ENCODE results near the gene MYCT1.

Gene MYCT1

DNA sequence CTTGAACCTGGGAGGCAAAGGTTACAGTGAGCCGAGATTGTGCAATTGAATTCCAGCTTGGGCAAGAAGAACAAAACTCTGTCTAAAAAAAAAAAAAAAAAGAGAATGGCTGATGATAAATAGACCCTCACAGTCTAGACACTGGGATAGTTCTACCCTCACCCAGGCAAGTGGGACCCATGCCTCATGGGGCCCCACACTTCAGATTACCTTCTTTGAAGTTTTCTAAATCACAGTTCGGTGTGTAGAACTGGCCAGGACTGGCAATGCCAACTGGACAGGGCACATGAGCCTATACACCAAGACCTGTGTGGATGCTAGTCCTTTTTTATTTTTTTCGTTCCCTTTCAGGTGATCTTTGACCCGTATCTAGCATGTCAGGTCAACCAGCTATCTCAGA lies 28.6 kb downstream of the MYCT1 start:
- DNase-seq: no peak

DNA sequence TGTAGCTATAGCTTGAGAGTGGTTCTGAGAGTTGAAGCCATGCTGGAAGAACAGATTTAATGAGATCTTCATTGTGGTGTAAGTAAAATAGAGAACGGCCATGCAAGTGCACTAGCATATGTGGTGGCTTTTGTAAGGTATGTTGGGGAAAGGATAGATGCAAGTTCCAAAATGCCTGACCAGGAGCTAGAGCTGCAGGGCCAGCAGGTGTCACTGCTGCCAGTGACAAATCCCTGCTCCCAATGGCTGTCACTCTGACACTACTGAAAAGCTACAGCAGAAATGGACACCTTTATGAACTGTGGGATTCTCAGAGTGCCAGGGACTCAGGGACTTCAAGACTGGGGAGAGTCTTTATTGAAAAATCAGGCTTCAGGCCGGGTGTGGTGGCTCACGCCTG lies 29.8 kb downstream of the MYCT1 start:
- no peak for DNase-seq

DNA sequence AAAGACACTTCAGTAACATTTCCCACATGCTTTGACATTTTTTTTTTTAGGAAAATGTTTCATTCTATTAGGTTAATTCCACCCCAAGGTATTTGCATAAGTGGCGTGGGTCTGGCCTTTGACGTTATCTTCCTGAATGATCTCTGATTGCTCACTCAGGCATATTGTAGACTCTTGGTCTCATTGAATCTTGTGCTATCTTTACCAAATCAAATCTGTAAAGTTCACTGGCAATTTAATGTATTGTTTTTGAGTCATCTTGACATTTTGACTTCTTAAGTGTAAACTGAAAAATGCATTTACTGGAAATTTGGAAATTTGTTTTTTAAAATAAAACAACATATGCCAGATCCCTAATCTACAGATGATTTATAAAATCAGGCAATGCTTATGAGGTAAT lies 36.9 kb downstream of the MYCT1 start:
- DNase-seq: no peak

DNA sequence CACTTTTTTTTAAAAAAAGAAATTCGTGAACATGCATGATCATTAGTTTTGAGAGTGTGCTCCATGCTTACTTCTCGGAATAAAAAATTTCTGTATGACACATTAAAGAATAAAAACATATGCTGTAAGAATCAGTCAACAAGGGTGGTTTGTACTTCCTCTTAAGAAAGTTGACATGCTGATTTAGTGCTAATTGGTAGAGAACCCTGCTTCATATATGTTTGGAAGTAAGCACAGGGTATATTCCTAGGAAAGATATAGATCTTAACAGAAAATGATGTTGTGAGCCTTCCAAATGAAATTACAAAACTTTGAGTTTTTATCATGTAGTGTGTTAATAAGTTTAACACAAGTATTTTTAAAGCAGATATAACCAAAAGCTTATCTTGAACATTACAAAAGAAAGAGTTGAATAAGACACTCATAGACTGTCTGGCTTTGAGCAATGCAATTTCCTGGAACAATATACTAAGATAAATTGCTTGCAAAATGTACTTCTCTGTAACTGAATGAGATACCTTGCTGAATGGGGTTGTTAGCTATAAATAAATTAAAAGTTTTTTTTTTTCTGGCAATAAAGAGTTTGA lies 39.1 kb downstream of the MYCT1 start:
- no peak for DNase-seq

DNA sequence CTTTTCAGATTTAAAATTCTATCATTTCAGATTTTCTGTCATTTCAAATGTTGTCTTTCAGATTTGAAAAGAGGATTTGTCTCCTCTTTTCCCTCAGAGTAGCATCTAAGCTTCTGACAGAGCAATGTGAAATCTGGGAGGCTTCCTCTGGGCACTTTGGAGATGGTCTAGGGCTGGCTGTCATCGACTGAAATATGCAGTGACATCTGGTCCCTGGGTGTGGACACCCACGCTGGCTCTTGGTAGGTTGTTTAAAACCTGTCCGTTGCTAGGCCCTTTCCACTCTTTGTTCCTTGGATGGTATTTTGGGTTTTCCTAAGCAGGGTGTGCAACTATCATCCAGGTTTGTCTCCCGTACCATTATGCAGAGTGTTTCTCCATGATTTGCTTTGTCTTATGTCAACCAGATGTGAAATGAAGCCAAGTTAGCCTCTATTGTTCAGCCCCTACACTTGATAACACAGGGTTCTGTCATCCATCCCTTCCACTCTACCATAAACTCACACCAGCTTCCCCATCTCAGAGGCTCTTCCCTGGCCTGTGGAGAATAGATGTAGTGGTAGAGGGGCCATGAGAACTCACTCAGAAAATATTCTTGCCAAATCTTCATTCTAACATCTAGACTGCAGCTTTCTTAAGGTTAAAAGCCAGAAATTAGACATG lies 47.9 kb downstream of the MYCT1 start:
- DNase-seq: no peak

DNA sequence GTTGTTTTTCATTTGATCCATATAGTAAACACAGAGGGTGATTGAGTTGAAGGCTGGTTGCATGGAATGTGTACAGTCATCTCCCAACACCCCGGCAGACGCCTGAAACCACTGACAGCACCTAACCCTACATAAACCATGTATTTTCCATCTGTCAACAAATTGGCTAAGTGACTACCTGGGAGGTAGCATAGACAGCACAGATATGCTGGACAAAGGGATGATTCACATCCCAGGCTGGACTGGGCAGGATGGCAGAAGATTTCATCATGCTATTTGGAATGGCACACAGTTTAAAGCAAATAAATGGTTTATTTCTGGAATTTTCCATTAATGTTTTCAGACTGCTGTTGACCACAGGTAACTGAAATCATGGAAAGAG lies 48.5 kb downstream of the MYCT1 start:
- no peak for DNase-seq

DNA sequence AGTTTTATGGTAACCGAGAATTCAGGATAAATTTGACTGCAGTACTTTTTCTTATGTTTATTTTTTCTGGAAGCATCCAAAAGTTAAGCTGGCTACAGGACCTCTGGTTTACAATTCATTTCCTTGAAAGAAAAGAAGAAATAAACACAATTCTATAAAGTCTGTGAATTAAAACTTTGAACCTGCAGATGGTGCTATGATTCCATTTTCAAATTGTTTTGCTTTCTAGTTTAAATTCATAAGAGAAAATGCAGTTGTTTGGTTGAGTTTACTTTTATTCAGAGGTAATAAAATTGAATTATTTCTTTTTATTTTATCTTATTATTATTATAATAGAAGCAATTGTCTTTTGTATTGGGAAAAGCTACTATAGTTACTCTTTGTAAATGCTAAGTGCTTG lies 51.1 kb downstream of the MYCT1 start:
- DNase-seq: no peak

DNA sequence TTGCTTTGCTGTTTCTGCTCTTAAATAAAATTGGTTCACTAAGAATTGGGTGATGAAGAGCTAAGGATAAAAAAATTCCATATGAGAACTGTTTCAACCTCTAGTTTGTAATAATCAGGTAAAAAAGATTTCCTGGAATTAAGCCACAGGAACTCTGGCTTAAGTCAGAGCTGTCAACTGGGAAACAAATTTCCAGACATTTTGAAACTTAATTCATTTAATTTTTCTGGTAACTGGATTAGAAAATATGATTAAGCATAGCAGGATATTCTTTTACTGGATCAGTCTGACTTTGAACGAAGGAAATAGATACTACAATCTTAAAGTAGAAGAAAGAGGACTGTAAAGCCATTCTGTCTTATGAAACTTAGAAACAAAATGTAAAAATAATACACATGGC lies 51.6 kb downstream of the MYCT1 start:
- DNase-seq: no peak

DNA sequence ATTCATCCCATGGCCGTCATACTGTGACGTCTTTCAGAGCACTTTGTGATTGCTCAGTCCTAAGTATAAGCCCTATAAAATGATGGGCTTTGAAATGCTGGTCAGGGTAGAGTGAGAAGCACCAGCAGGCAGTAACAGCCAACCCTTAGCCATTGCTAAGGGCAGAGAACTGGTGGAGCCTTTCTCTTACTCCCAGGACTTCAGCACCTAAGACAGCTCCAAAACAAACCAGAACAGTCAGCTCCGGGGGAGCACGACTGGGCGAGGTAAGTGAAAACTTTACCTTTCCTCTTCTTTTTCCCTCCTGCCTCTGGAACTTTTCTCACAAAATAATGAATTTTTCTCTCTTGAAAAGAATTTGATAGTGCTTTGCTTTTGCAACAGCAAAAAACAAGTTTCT lies 53.0 kb downstream of the MYCT1 start, which contains the start of gene VIP:
VIP (plus strand) TSS at position 104 of the 400 bp plus-strand sequence. CDS start 1,381 bp downstream, outside the sequence.
- DNase-seq: no peak

DNA sequence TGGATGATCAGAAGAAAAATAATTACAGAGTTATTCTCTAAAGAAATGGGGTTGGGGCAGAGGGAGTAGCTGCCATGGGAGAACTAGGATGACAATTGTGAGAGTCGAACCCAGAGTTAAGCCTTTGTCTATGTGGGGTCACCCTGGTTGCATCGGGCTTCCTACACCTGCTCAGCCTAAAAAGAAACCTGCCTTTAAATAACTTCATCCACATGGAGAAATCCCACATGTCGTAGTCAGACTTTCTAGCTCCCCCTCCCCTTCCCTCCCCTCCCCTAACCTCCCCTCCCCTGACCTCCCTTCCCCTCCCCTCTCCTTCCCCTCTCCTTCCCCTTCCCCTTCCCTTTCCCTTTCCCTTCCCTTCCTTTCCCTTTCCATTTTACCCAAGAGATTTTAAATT lies 67.6 kb downstream of the MYCT1 start:
- DNase-seq: no peak

DNA sequence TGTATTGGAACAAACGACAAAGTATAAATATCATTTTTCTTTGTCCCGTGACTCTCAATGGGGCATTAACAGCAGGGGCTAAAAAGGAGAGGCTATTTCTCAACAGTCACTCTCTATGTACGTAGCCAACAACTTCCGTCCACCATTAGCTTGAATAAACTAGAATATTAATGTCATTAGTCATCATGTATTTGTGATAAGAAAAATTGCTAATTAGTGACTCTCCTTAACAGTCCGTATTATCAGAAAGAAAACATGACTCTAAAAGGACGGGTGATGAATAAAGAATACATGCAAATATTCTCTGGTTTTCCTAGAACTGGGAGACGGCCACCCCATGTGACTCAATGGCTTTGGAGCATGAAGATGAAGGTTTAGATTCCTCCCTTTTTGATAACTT lies 71.5 kb downstream of the MYCT1 start:
- no peak for DNase-seq

DNA sequence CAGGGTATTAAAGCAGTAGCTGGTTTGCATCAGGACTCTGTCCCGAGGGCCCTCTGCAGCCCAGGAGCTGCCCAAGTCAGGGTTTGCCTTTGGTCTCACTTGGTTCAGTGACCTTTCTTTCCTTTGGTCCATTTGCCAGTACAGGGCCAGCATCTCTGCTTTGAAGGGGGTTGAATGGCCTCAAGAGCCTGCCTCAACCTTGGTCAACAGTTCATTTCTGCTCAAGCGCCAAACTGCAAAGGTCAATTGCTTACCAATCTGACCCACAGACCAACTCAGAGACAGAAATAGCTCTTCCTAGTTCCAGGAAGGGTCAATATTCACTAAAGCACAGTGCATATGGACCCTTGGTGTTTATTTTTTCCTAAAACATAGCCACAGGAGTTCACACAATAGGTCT lies 72.3 kb downstream of the MYCT1 start:
- no peak for DNase-seq

DNA sequence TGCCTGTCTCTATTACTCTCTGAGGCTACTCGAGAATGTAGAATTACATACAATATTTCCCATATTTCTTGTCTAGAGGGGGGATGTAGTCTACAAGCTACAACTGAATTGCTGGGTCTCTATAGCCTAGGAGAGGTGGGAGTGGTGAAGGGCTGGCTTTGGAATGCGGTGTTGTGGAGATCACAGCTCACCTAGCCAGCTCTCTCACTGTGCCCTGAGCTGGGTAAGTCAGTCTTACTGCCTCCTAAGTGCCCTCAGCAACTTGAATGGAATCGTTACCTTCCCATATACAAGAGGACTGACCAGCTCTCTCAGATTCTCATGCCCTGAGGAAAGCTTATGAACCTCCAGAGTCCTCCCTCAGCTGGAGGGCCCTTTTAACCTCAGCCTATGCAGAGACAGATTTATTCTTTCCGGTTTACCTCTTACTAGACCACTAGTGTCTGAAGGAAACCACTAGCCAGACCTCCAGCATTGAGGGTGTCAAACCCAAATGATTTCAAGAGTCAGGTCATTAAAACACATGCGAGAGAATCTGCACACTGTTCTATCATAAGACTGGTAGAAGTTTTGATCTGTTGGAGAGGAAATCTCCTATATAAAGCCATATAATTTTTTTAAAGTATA lies 73.5 kb downstream of the MYCT1 start:
- DNase-seq: no peak

All from femur (tissue), 1 donor.